Subcutaneous abdominal adipose tissue (tissue), 5 donors: ENCODE measurements around the gene CBR1.

Source experiments
- H3K27ac ChIP-seq: one replicate; pipeline ENCODE4 v1.7.0; 2013; ENCODE audit warnings: low read depth, mild to moderate bottlenecking, inconsistent platforms, low read length, moderate library complexity
- H3K27me3 ChIP-seq, 5 donors: one replicate each; pipeline ENCODE4 v1.7.0; 2013; ENCODE audit warnings: low read length in 5 of 5, inconsistent platforms in 1 of 5; ENCODE audit not compliant: control insufficient read depth in 5 of 5, insufficient read depth in 4 of 5
- H3K36me3 ChIP-seq, 5 donors: one replicate each; pipeline ENCODE4 v1.7.0; 2013; ENCODE audit warnings: low read length in 5 of 5; ENCODE audit not compliant: control insufficient read depth in 5 of 5, insufficient read depth in 5 of 5
- H3K4me1 ChIP-seq, 5 donors: one replicate each; pipeline ENCODE4 v1.7.0; 2013; ENCODE audit warnings: low read length in 5 of 5, mild to moderate bottlenecking in 3 of 5, moderate library complexity in 1 of 5; ENCODE audit not compliant: control insufficient read depth in 5 of 5, insufficient read depth in 5 of 5
- H3K4me3 ChIP-seq, 5 donors: one replicate each; pipeline ENCODE4 v1.7.0; 2013; ENCODE audit warnings: low read length in 5 of 5, low read depth in 1 of 5
- H3K9ac ChIP-seq, 5 donors: one replicate each; pipeline ENCODE4 v1.7.0; 2013; ENCODE audit warnings: low read length in 5 of 5, mild to moderate bottlenecking in 4 of 5, moderate library complexity in 3 of 5
- H3K9me3 ChIP-seq, 5 donors: one replicate each; pipeline ENCODE4 v1.7.0; 2013; ENCODE audit warnings: low read length in 5 of 5; ENCODE audit not compliant: control insufficient read depth in 5 of 5
- donor health status: healthy.
- donor health status: healthy.
- donor health status: healthy.
- donor health status: healthy.
- donor health status: healthy.

Gene CBR1

DNA sequence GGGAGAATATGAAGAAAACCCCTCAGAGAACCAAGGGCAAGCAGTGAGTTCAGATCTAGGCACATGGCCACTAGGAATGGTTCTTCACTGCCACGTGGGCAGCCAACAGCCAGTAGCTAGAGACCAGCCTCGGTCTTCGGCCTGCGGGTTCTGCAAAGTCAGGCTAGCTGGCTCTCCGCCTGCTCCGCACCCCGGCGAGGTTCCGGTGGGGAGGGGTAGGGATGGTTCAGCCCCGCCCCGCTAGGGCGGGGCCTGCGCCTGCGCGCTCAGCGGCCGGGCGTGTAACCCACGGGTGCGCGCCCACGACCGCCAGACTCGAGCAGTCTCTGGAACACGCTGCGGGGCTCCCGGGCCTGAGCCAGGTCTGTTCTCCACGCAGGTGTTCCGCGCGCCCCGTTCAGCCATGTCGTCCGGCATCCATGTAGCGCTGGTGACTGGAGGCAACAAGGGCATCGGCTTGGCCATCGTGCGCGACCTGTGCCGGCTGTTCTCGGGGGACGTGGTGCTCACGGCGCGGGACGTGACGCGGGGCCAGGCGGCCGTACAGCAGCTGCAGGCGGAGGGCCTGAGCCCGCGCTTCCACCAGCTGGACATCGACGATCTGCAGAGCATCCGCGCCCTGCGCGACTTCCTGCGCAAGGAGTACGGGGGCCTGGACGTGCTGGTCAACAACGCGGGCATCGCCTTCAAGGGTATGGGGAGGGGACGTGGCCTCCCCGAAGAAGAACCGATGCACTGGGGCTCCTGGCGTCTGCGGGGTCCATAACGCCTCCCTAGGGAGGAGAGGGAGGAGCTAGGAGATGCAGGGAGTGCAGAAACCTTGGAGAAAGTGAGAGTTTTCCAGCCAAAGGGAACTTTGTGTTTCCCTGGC, at the start of gene CBR1:
Gene CBR1 (plus strand): TSS at position 312 of the 871 bp plus-strand sequence. CDS start 92 bp downstream, at position 404.
- Histone ChIP-seq H3K27ac (peak within 1 kb of the TSS; percentile 70), H3K9ac (peak within 1 kb of the TSS in 4 of 5 donors; percentile 25 to 82 (median 77)), H3K4me1 (peaks cover 0 to 43% (median 38%) of the 10 kb centered on the region in 5 donors), H3K36me3 (peaks cover 6 to 20% (median 15%) of the 10 kb centered on the region in 5 donors), H3K4me3 (peak within 1 kb of the TSS; percentile 81 to 94 (median 87)), H3K9me3 (peaks cover 0 to 8% (median 3%) of the 10 kb centered on the region in 5 donors), H3K27me3 (no peaks in the 10 kb centered on the region)

DNA sequence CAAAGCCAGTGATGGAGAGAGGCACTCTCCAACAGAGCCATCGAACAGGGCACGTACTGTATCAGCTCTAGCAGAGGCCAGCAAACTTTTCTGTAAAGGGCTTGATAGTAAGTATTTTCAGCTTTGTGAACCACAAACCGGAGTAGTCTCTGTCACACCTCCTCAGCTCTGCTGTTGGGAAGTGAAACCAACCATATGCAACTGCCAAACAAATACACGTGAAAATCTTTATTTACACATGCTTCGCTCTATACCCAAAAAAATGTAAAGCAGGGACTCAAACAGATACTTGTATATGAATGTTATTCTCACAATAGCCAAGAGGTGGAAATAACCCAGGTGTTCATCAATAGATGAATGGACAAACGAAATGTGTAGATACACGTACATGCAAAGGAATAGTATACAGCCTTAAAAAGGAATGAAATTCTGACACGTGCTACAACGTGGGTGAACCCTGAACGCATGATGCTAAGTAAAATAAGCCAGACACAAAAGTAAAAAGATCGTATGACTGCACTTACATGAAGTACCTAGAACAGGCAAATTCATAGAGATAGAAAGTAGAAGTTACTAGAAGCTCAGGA, 48.5 kb upstream of the CBR1 start:
- no peak overlapping the region for H3K9ac ChIP-seq
- no peaks in the 10 kb centered on the region for H3K4me1 ChIP-seq
- H3K36me3 ChIP-seq = no peaks in the 10 kb centered on the region
- H3K27ac ChIP-seq = no peak overlapping the region
- H3K4me3 ChIP-seq = no peak overlapping the region
- no peaks in the 10 kb centered on the region for H3K9me3 ChIP-seq
- no peaks in the 10 kb centered on the region for H3K27me3 ChIP-seq

DNA sequence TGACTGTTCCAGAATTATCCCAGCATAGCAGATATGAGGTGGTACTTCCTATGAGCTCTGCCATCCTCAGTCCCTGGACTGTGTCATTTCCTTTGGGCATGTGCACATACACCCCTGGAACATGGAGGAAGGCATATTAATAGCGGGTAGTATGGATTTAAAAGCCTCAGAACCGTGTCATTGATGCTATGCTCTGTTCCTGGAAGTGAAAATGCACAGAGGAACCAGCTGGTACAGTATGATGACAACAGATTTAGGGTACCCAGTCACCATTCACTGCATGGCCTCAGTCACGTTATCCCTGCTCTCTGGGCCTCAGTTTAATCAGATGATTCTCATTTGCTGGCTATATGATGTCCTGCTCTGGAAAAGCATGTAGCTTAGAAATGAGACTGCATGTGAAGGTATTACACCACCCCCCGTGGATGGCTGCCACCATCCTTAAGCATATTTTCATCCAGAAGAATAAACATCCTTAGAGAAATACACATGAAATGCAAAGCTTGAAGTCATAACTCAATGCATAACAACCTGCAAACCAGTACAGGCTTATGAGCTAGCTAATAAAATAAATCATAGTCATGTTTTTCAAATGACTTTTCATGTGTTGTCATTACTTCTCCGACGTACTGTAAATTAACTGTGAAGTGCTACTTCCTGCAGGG, 47.3 kb upstream of the CBR1 start:
- Histone ChIP-seq H3K4me3 (no peak overlapping the region), H3K9ac (no peak overlapping the region), H3K4me1 (no peaks in the 10 kb centered on the region), H3K9me3 (no peaks in the 10 kb centered on the region), H3K27me3 (no peaks in the 10 kb centered on the region), H3K27ac (no peak overlapping the region), H3K36me3 (no peaks in the 10 kb centered on the region)

DNA sequence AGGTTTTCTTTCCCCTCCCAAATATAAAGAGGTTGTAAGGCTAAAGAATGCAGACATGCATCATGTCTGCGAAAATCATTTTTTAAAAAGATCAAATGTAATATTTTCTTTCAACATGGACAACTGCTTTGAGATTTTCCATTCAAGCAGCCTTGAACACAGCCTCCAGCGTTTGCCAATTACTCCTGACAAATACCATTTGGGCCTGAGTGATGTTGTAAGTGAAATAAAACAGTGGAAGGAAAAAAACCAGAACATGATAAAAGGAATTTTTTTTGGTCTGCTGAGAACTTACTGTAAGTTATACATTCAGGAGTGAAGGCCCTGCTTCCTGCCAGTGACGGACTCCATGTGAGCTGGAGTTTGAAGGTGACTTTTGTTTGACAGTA, 46.7 kb upstream of the CBR1 start:
- no peak overlapping the region for H3K27ac ChIP-seq
- no peak overlapping the region for H3K4me3 ChIP-seq
- H3K4me1 ChIP-seq = peaks cover 0 to under 1% (median 0%) of the 10 kb centered on the region in 5 donors
- H3K27me3 ChIP-seq = no peaks in the 10 kb centered on the region
- no peaks in the 10 kb centered on the region for H3K36me3 ChIP-seq
- no peak overlapping the region for H3K9ac ChIP-seq
- no peaks in the 10 kb centered on the region for H3K9me3 ChIP-seq

DNA sequence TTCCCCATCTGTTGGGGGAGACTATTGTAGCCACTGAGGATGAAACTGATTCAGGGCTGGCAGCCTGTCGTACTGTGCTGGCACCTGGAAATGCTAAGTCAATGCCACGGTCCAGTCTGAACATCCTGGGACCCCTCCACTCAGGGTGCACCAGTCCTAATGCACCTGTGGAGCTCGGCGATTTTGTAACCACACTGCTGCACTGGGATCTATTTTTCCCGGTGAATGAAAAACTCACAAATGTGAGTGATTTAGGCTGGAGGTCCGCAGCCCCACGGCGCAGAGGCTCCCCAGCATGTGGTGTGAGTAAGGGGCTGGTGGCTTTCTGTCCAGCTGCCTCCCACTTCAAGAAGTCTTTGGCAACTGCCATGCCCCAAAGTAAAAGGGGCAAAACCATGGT, 45.0 kb upstream of the CBR1 start:
- H3K4me3 ChIP-seq = no peak overlapping the region
- H3K9ac ChIP-seq = no peak overlapping the region
- peaks cover 0 to 4% (median 3%) of the 10 kb centered on the region in 5 donors for H3K4me1 ChIP-seq
- H3K9me3 ChIP-seq = no peaks in the 10 kb centered on the region
- H3K27me3 ChIP-seq = peaks cover 0 to 4% (median 2%) of the 10 kb centered on the region in 5 donors
- H3K27ac ChIP-seq = no peak overlapping the region
- H3K36me3 ChIP-seq = no peaks in the 10 kb centered on the region

DNA sequence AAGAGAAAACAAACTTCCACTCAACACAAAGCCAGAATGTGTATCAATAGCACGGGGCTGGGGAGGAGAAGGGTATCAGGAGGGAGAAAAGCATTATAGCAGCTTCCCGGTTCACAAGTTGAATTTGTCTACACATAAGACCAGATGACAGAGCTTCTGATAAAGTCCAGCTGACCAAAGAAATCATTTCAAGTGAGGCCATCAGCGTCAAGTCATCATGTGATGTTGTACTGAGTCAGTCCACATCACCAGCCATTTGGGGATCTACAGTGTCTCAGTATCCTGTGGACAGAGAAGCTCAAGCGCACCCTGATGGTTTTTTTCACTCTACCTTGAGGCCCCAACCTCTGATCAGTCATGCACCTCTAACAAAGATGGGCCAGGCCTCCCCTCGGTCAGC, 42.5 kb upstream of the CBR1 start:
- Histone ChIP-seq H3K4me1 (peaks cover 0 to 4% (median 3%) of the 10 kb centered on the region in 5 donors), H3K27ac (no peak overlapping the region), H3K9me3 (no peaks in the 10 kb centered on the region), H3K36me3 (no peaks in the 10 kb centered on the region), H3K27me3 (peaks cover 0 to 8% (median 4%) of the 10 kb centered on the region in 5 donors), H3K9ac (no peak overlapping the region), H3K4me3 (no peak overlapping the region)

DNA sequence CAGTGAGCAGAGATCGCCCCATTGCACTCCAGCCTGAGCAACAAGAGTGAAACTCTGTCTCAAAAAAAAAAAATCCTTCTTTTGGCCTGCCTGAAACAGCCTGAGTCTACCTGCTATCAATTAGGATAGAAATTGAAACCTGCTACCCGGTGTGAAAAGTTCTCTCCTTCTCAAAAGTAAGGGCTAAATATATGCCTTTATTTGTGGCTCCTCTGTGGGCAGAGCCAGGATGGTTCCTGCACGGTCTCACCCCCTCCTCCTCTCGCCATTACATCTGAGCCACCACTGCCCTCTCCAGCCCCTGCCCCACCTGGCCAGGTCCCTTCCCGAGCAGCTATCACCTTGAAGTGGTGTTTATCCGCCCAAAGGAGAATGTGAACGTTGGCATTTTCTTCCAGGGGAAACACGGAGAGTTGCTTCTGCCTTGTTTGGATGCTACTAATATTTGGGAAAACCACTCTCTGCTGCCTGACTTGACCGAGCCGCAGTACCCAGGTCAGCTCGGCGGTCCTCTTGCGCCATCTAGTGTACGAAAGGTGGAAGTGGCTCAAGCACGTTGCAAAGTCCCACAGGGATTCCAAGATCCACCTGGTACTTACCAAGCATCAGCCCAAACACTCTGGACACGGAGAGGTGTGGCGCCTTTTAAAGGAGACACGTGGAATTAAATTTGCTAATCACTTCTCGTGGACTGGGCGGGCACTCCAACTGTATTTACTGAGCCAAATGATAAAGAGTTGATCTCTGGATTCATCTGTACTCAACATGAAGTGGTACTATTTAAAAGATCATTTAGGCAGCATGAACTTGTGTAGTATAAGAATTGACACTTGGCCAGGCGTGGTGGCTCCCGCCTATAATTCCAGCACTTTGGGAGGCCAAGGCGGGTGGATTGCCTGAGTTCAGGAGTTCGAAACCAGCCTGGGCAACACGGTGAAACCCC, 41.4 kb upstream of the CBR1 start:
- peaks cover 0 to 4% (median 3%) of the 10 kb centered on the region in 5 donors for H3K4me1 ChIP-seq
- H3K9ac ChIP-seq = no peak overlapping the region
- H3K27me3 ChIP-seq = peaks cover 0 to 8% (median 4%) of the 10 kb centered on the region in 5 donors

DNA sequence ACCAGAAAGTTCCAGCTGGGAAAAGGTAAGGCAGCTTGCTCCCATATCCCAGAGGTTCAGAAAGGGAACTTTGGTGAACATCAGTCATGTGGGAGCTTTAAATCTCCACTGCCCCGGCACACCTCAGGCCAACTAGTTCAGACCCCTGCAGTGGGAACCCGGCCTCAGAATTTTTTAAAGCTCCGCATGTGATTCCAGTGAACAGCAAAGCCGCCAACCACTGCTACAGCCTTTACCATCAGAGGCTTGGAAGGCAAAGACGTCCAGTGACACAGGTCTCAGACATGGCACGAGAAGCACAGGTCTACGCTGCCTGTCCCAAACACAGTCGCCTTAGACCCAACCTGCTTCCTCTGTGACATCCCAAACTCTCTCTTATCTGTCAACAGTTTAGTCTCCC, 40.5 kb upstream of the CBR1 start:
- H3K9ac ChIP-seq = no peak overlapping the region
- H3K9me3 ChIP-seq = no peaks in the 10 kb centered on the region
- H3K27ac ChIP-seq = no peak overlapping the region
- no peak overlapping the region for H3K4me3 ChIP-seq
- peaks cover 0 to 4% (median 3%) of the 10 kb centered on the region in 5 donors for H3K4me1 ChIP-seq
- H3K27me3 ChIP-seq = peaks cover 0 to 8% (median 4%) of the 10 kb centered on the region in 5 donors
- H3K36me3 ChIP-seq = peaks cover 0 to 6% (median 5%) of the 10 kb centered on the region in 5 donors

More for the DNA sequence above, 41.4 kb upstream of the CBR1 start:
- no peak overlapping the region for H3K4me3 ChIP-seq
- H3K9me3 ChIP-seq = no peaks in the 10 kb centered on the region
- no peak overlapping the region for H3K27ac ChIP-seq
- no peaks in the 10 kb centered on the region for H3K36me3 ChIP-seq

DNA sequence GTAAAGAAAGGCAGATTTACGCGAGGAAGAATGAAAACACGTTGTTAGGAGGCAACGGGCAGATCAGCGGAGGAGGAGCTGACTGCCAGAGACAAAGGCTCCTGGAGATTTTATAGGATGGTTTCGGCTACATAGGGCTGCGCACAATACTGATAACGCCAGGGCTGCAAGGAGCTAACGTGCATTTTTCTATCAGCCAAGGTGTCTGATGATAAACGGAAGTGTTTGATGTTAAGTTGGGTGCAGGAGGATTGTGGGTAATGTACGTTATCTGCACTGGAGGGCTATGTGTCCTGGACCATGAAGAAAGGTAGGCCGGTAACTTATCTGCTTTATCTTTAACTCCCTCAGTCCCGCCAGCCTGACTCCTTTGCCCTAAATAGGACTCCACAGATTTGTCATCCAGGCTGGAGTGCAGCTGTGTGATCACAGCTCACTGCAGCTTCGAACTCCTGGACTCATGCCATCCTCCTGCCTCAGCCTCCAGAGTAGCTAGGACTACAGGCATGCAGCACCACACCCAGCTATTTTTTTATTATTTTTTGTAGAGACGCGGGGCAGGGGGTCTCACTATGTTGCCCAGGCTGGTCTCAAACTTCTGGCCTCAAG, 39.1 kb upstream of the CBR1 start:
- Histone ChIP-seq H3K9ac (no peak overlapping the region), H3K36me3 (peaks cover 0 to 20% (median 18%) of the 10 kb centered on the region in 5 donors), H3K4me3 (no peak overlapping the region), H3K9me3 (no peaks in the 10 kb centered on the region), H3K27me3 (peaks cover 0 to 8% (median 4%) of the 10 kb centered on the region in 5 donors), H3K4me1 (peaks cover 0 to 4% (median 3%) of the 10 kb centered on the region in 5 donors), H3K27ac (no peak overlapping the region)
